ENCODE measurements around the gene FBXW11. TPM values are rescaled to one million over a fixed set of nuclear protein-coding genes. Genes with fewer than 3 reads are reported as not detected.

Gene FBXW11
- total RNA-seq, 2 experiments from 2014 or later = 35.4 to 37.7 TPM

DNA sequence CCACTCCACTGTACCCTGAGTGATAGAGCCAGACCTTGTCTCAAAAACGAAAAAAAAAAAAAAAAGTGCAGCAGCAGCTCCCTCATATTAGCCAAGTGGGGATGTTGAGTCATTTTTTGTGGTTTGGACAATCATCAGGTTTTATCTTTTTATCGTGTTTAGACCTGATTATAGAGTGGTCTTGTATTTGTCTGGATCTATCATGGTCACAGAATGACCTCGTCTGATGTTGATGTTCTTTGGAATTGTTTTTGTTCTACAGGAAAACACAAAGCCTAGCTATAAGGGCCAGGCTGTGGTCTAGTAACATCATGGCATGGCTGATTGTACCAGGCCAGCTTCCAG, 1.6 kb upstream of the FBXW11 start:
- H3K27me3 Mint-ChIP-seq = no peaks in the 10 kb centered on the region
- H3K9me3 Mint-ChIP-seq = no peaks in the 10 kb centered on the region
- DNase-seq (no peak), ATAC-seq (ENCODE audit: low read depth) (no peak)
- H3K36me3 Mint-ChIP-seq = no peaks in the 10 kb centered on the region
- POLR2A ChIA-PET = interaction anchor here (0.7 to 2.4 kb wide), 4 partner anchors 47 to 1030 kb away, joined by 3 to 24 read pairs (median 5); partner anchors contain the start of gene NPM1
- H3K4me1 Mint-ChIP-seq = peaks cover 28% of the 10 kb centered on the region
- no peak overlapping the region for H3K27ac Mint-ChIP-seq
- peak overlapping the region; percentile 86 for H3K4me3 Mint-ChIP-seq

DNA sequence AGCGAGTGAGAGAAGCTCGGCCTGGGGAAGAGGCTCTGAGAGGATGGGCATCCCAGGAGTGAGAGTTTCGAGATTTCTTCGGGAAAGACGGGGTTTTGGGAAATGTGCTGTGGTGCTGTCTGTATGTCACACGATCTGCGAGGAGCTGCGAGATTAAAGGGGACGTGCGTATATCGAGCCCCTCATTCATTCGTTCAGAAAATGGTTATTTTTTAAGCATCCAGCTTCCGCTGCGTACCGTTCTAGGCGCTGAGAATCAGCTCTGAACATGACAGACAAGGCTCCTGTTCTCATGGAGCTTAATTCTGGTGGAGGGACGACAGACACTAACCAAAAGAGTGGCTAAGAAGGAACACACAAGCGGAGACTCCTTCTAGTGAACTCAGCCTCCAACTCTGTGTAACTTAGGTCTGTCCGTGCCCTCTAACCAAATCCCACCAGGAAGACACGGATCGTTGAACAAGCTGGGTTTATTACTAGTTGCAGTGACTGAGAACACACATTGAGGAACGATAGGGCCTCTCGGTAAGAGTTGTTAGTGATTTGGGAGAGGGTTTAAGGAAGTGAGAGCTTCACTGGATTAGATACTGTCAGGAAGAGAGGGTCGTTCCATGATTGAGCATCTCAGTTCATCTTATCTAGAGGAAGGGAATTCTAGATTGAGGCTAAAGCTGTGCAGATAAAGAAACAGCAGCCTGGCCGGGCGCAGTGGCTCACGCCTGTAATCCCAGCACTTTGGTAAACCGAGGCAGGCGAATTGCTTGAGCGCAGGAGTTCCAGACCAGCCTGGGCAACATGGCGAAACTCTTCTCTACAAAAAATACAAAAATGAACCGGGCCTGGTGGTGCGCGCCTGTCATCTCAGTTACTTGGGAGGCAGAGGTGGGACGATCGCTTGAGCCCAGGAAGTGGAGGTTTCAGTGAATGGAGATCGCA, 1.0 kb upstream of the FBXW11 start:
- H3K27ac Mint-ChIP-seq = peak overlapping the region; percentile 92
- ATAC-seq (ENCODE audit: low read depth) = peak; percentile 4
- POLR2A ChIA-PET = interaction anchor here (0.8 to 2.5 kb wide), 21 partner anchors 8 to 619 kb away, joined by 3 to 24 read pairs (median 4); partner anchors contain the start of genes NPM1, STK10 and UBTD2

DNA sequence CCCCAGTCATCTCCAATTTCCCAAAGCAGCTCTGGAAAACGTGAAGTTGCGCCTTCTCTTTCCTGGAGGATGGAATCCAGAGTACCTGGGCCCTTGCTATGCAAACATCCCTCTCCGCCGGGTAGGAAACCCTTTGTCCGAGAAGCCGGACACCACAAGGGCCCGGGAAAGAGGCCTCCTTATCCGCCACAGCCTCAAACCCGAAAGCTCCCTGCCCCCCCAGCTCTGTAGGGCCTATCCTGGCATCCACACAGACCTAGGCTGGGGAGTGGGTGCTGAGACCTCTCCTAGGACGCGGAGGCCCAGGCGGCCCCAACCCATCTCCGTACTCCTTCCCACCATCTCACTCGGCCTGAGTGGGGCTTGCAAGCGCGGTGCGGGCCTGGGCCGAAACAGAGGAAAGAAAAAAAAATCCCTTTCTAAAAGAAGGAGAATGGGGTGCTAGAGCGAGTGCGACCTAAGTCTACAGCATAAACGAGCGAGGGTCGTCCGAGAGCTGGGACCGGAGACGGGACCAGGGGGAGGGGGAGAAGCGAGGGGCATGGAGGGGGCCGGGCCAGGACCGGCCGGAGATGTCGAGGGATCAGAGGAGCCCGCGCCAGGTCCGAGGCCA, 624 bp downstream of the FBXW11 start:
- peaks cover 45% of the 10 kb centered on the region for H3K4me1 Mint-ChIP-seq
- peaks cover 5% of the 10 kb centered on the region for H3K36me3 Mint-ChIP-seq
- POLR2A ChIA-PET = interaction anchor here (0.8 to 2.5 kb wide), 12 partner anchors 10 to 618 kb away, joined by 3 to 24 read pairs (median 6); partner anchors contain the start of genes NPM1 and STK10

More for the DNA sequence above, 1.0 kb upstream of the FBXW11 start:
- no peaks in the 10 kb centered on the region for H3K27me3 Mint-ChIP-seq
- H3K4me3 Mint-ChIP-seq = peak overlapping the region; percentile 86
- no peak for DNase-seq
- no peaks in the 10 kb centered on the region for H3K9me3 Mint-ChIP-seq
- peaks cover 32% of the 10 kb centered on the region for H3K4me1 Mint-ChIP-seq
- H3K36me3 Mint-ChIP-seq = no peaks in the 10 kb centered on the region

DNA sequence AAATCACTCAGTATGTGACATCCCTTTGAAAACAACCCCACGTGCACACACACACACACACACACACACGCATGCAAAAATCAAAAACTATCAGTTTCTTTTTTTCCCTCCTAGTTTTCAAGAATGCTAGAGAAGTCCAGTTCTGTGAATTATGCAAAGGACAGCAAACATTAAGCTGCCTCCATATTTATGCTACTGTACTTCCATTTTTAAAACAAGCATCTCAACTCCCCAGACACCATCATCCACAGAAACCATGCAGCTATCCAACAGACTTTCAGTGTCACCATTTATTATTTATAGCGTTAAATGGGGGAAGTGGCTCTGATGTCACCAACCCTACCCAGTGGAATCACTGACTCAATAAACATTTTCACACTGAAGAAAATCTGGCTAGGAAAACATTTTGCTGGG, 1.6 kb downstream of the FBXW11 start:
- peak overlapping the region; percentile 96 for H3K27ac Mint-ChIP-seq

More for the DNA sequence above, 624 bp downstream of the FBXW11 start:
- peak overlapping the region; percentile 86 for H3K4me3 Mint-ChIP-seq
- peak; percentile 57 for DNase-seq
- H3K9me3 Mint-ChIP-seq = no peaks in the 10 kb centered on the region
- ATAC-seq (ENCODE audit: low read depth) = peak; percentile 0
- H3K27ac Mint-ChIP-seq = peak overlapping the region; percentile 96
- H3K27me3 Mint-ChIP-seq = no peaks in the 10 kb centered on the region

DNA sequence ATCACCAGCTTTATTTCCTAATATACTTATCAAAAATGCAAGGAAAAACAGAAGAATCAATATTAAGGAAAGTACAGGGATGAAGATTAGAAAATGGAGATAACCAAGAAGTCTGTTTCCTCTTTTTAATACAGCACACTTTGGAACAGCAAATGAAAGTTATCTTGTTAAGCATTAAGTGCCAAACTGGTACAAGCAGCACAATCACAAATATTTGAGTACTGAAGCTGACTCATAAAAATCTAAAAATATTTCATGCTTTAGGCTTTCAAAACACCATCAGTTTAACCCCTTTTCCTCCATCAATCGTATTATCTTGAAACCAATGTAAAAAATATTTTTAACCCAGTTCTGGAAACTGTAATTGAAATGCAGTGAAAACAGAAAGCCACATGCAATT, 2.7 kb downstream of the FBXW11 start:
- peak overlapping the region; percentile 14 for H3K4me3 Mint-ChIP-seq

More for the DNA sequence above, 1.6 kb downstream of the FBXW11 start:
- no peak for DNase-seq
- Mint-ChIP-seq H3K27me3 (no peaks in the 10 kb centered on the region), H3K36me3 (peaks cover 12% of the 10 kb centered on the region), H3K4me1 (peaks cover 47% of the 10 kb centered on the region), H3K9me3 (peaks cover 3% of the 10 kb centered on the region), H3K4me3 (peak overlapping the region; percentile 86)
- ATAC-seq (ENCODE audit: low read depth) = no peak
- POLR2A ChIA-PET = no interaction called here

DNA sequence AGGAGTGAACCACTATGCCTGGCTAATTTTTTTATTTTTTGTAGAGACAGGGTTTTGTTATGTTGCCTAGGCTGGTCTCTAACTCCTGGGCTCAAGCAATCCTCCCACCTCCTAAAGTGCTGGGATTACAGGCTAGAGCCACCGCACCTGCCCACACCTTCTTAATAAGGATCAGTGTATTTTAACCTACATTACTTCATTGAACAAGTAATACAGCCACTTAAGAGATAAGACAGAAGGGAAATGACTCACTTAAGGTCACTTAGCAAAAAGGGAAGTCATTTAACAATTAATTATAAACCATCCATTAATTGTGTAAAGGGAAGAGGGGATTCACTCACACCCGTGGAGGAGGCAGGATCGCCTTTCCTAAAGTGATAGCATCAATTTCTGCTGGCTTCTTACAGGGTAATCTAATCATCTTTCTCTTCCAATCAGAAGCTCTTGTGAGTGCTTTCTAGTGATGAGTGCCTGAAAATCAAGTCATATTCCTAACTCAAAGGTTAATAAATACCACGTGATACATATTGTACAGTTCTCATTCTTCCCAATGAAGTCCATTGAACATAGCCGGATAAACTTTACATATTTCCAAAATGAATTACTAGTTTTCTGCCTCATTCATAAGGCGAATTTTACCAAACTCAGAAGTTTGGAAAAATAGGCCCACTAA, 3.5 kb downstream of the FBXW11 start:
- POLR2A ChIA-PET = no interaction called here
- ATAC-seq (ENCODE audit: low read depth) = no peak

More for the DNA sequence above, 2.7 kb downstream of the FBXW11 start:
- H3K9me3 Mint-ChIP-seq = peaks cover 4% of the 10 kb centered on the region
- H3K27ac Mint-ChIP-seq = no peak overlapping the region
- POLR2A ChIA-PET = interaction anchor here (0.6 kb wide), 1 partner anchor 8 kb away, joined by 3 read pairs; no protein-coding TSS in a partner anchor
- no peaks in the 10 kb centered on the region for H3K27me3 Mint-ChIP-seq
- no peak for ATAC-seq (ENCODE audit: low read depth)
- no peak for DNase-seq
- peaks cover 50% of the 10 kb centered on the region for H3K4me1 Mint-ChIP-seq
- peaks cover 15% of the 10 kb centered on the region for H3K36me3 Mint-ChIP-seq

DNA sequence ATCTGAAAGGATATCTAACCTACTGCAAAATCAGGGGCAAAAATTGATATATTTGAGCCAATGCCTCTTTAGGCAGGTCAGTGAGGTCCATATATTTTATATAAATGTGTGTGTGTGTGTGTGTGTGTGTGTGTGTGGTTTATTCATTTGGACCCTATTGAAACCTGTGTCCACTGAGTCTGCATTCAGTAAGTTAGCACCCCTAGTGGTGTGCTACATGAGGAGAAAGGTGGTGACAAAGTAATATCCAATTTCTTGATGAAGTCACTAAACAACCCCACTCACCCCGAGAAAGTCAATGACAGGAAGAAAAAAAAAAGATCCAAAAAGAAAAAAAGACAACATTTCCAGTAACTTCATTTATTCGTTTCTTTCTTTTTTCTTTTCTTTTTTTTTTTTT, 4.1 kb downstream of the FBXW11 start:
- POLR2A ChIA-PET = no interaction called here
- DNase-seq (no peak), ATAC-seq (ENCODE audit: low read depth) (no peak)
- no peaks in the 10 kb centered on the region for H3K27me3 Mint-ChIP-seq
- H3K36me3 Mint-ChIP-seq = peaks cover 17% of the 10 kb centered on the region
- no peak overlapping the region for H3K27ac Mint-ChIP-seq
- peaks cover 4% of the 10 kb centered on the region for H3K9me3 Mint-ChIP-seq
- H3K4me1 Mint-ChIP-seq = peaks cover 43% of the 10 kb centered on the region
- H3K4me3 Mint-ChIP-seq = no peak overlapping the region

More for the DNA sequence above, 3.5 kb downstream of the FBXW11 start:
- no peak overlapping the region for H3K4me3 Mint-ChIP-seq
- no peak overlapping the region for H3K27ac Mint-ChIP-seq
- H3K27me3 Mint-ChIP-seq = no peaks in the 10 kb centered on the region
- no peak for DNase-seq
- peaks cover 15% of the 10 kb centered on the region for H3K36me3 Mint-ChIP-seq
- H3K4me1 Mint-ChIP-seq = peaks cover 48% of the 10 kb centered on the region
- peaks cover 4% of the 10 kb centered on the region for H3K9me3 Mint-ChIP-seq

DNA sequence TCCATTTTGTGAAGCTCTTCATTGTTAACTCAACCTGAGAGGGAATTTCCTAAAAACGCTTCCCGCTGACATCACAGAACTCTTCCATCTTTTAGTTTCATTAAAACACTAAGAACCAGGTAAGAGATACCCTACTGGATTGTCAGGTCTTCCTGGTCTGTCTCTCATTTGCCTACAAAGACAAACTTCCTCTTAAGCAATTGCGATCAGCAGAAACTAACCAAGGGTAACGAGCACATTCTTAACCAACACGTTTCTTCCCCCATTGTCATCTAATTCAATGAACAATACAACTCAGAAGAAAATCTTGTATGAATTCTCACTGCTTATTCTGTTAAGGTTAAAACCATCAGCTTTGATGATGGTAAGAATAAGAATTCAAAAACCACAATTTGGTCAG, 6.6 kb downstream of the FBXW11 start:
- Mint-ChIP-seq H3K27me3 (no peaks in the 10 kb centered on the region), H3K4me3 (no peak overlapping the region), H3K9me3 (peaks cover 4% of the 10 kb centered on the region), H3K4me1 (peaks cover 38% of the 10 kb centered on the region), H3K27ac (no peak overlapping the region), H3K36me3 (peaks cover 35% of the 10 kb centered on the region)
- DNase-seq = no peak
- no peak for ATAC-seq (ENCODE audit: low read depth)
- POLR2A ChIA-PET = no interaction called here

DNA sequence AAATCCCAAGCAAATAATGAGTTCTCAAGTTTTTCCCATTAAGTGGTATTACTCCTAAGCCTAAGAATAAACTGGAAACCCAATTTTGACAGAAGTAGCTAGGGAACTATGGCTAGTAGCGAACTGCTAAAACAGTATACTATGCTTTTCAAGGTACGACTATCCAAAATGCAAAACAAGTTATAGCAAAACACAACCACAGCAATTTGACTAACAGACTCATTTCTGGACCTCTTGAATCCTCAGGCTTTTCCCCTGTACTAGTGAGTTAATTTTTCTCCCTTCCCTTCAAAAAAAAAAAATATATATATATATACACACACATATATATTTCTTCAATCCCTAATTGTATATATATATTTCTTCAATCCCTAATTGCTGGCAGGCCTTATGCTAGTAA, 7.3 kb downstream of the FBXW11 start:
- POLR2A ChIA-PET = interaction anchor here (0.7 kb wide), 1 partner anchor 446 kb away, joined by 3 read pairs; no protein-coding TSS in a partner anchor
- peaks cover 4% of the 10 kb centered on the region for H3K9me3 Mint-ChIP-seq
- no peak overlapping the region for H3K4me3 Mint-ChIP-seq
- H3K4me1 Mint-ChIP-seq = peaks cover 35% of the 10 kb centered on the region
- H3K27ac Mint-ChIP-seq = no peak overlapping the region
- no peak for DNase-seq
- ATAC-seq (ENCODE audit: low read depth) = no peak
- H3K36me3 Mint-ChIP-seq = peaks cover 38% of the 10 kb centered on the region
- no peaks in the 10 kb centered on the region for H3K27me3 Mint-ChIP-seq

DNA sequence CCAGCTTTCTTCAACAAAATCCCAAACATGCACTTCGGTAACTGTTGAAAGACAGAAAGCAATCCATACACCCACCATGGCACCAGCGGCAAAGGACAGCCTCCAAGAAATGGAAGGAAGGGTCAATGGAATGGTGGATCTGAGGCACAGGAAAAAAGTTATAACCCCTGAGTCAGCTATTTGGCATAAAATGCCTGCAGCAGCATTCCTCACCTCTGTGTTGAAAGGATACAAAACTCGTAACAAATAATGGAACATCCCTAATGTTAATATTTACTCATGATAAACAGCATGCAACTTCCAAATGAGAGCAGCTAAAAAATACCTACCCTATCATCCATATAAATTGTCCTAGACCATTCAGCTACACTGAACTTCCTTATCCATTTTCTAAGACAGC, 9.4 kb downstream of the FBXW11 start:
- no peak overlapping the region for H3K27ac Mint-ChIP-seq
- ATAC-seq (ENCODE audit: low read depth) = no peak
- no peaks in the 10 kb centered on the region for H3K27me3 Mint-ChIP-seq
- H3K4me3 Mint-ChIP-seq = no peak overlapping the region
- H3K4me1 Mint-ChIP-seq = peaks cover 25% of the 10 kb centered on the region
- DNase-seq = no peak
- peaks cover 4% of the 10 kb centered on the region for H3K9me3 Mint-ChIP-seq
- peaks cover 46% of the 10 kb centered on the region for H3K36me3 Mint-ChIP-seq
- POLR2A ChIA-PET = interaction anchor here (2.2 kb wide), 1 partner anchor 9 kb away, joined by 9 read pairs; the partner anchor contains the start of gene FBXW11

DNA sequence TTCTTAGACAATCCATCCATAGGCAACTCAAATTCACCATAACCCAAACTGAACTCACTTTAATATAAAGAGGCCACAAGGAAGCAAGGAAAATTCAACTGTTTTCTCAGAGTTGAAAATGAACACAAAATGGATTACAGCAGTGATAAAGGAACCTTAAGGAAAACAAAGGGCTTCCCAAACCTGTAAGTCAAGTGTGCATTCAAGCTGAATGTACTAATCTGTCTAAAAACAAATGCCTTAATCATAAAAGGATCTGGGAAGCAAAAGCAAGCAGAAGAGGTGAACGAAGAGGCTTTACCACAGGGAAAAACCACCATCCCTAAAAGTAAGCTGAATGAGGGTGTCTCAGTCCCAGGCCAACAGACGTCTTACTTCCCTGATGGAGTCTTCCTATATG, 13.6 kb downstream of the FBXW11 start:
- Mint-ChIP-seq H3K27me3 (no peaks in the 10 kb centered on the region), H3K36me3 (peaks cover 53% of the 10 kb centered on the region), H3K4me3 (no peak overlapping the region), H3K4me1 (peaks cover 12% of the 10 kb centered on the region), H3K9me3 (peaks cover 1% of the 10 kb centered on the region), H3K27ac (no peak overlapping the region)
- DNase-seq (no peak), ATAC-seq (ENCODE audit: low read depth) (no peak)
- POLR2A ChIA-PET = interaction anchor here (1.0 kb wide), 1 partner anchor 8 kb away, joined by 3 read pairs; no protein-coding TSS in a partner anchor

DNA sequence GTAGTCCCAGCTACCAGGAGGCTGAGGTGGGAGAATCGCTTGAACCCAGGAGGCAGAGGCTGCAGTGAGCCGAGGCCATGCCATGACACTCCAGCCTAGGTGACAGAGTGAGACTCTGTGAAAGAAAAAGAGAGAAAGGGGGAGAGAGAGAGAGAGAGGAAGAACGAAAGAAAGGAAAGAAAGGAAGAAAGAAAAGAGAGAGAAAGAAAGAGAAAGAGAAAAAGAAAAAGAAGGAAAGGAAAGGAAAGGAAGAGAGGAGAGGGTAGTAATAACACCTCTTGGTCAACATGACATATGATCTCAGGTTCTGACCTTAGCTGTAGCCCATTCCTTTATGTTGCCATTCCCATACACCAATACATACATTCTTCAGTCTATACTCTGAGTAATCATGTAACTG, 14.1 kb downstream of the FBXW11 start:
- H3K4me3 Mint-ChIP-seq = no peak overlapping the region
- H3K4me1 Mint-ChIP-seq = peaks cover 11% of the 10 kb centered on the region
- peaks cover 1% of the 10 kb centered on the region for H3K9me3 Mint-ChIP-seq
- ATAC-seq (ENCODE audit: low read depth) (no peak), DNase-seq (no peak)
- no peaks in the 10 kb centered on the region for H3K27me3 Mint-ChIP-seq
- POLR2A ChIA-PET = no interaction called here
- peaks cover 55% of the 10 kb centered on the region for H3K36me3 Mint-ChIP-seq
- no peak overlapping the region for H3K27ac Mint-ChIP-seq

DNA sequence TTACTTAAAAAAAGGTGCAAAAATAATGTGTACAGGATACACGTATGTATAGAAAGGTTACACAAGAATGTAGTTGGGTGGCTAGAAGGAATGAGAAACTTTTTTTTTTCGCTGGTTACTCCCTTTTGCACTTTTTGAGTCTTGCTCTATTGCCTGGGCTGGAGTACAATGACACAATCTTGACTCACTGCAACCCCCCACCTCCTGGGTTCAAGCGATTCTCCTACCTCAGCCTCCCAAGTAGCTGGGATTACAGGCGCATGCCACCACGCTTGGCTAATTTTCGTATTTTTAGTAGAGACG, 15.8 kb downstream of the FBXW11 start:
- Mint-ChIP-seq H3K4me3 (no peak overlapping the region), H3K4me1 (peaks cover 15% of the 10 kb centered on the region), H3K27me3 (no peaks in the 10 kb centered on the region), H3K36me3 (peaks cover 49% of the 10 kb centered on the region), H3K9me3 (peaks cover 1% of the 10 kb centered on the region), H3K27ac (no peak overlapping the region)
- ATAC-seq (ENCODE audit: low read depth) = no peak
- DNase-seq = no peak
- POLR2A ChIA-PET = no interaction called here
